KOPT-K1 (cell line): ENCODE measurements around the gene NCOA3.

ENCODE experiments used
- H3K27ac ChIP-seq: fragments of 200-600 bp; sonication (generic); 2 replicates; pipeline ENCODE4 v1.5.1; 2016; ENCODE audit warnings: antibody characterized with exemption, mild to moderate bottlenecking, low read depth, low read length; ENCODE audit not compliant: poor library complexity, severe bottlenecking
- H3K36me3 ChIP-seq: fragments of 200-600 bp; sonication (generic); 2 replicates; pipeline ENCODE4 v1.5.1; 2017; ENCODE audit warnings: antibody characterized with exemption, mild to moderate bottlenecking, low read length, moderate library complexity; ENCODE audit not compliant: insufficient read depth
- H3K9me3 ChIP-seq: fragments of 200-600 bp; sonication (generic); 2 replicates; pipeline ENCODE4 v1.5.1; 2017; ENCODE audit warnings: antibody characterized with exemption, low read length, mild to moderate bottlenecking; ENCODE audit not compliant: insufficient read depth, poor library complexity, severe bottlenecking

Gene NCOA3

DNA sequence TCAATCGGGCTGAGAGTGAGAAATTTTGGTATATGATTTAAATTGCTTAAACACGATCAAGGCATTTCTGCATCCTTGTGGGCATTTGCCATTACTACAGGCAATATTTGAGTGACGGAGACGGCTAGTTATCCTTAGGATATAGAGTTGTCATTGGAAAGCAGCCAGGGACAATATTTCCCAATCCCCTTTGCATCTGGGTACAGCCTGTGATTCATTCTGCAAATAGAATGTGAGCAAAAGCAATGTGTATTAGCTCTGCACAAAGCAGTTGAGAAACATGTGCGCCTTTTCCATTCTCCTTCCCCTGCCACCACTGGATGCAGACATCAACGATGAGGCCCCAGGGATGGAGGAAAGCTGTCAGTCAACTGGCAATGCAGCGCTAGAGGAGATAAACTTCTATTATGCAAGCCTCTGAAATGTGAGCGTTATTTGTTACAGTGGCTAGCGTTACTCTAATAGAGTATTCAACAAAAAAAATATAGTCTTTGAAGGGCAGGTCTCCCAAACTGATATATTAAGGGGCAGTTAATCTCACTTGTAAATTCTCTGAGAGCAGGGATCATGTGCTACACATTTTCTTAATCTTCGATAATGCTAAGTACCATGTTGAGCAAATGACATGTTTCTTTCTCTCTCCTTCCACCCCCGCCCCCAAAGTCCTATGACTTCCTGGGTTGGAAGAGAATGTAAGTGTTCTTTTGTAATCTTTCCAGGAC, 37.1 kb upstream of the NCOA3 start:
- Histone ChIP-seq H3K9me3 (no peaks in the 10 kb centered on the region), H3K36me3 (no peaks in the 10 kb centered on the region), H3K27ac (no peak overlapping the region)

DNA sequence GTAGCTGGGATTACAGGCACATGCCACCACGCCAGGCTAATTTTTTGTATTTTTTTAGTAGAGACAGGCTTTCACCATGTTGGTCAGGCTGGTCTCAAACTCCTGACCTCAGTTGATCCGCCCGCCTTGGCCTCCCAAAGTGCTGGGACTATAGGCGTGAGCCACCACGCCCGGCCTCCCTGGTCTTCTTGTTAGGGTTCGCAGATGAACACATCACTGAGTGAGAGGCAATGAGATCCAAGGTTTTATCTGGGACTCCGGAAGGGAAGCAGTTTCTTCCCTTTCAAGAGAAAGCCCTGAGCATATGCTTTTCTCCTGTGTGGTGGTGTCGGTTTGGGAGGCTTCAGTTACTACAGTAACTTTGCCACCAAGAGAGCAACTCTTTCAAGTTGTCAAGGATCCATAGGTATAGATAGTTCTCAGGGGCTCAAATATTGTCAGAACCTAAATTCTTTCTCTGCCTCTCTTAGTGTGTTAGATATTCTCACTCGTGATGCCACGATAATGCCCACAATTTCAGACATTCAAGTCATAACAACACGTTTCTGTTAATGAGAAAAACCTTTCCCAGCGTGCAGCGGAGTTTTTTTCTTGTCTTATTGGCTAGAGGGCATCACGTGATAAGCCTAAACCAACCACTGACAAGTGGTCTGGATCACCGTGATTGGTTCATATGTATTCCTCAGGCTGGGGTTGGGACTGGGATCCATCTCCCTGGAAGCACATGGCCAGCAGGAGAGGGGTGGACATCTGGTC, 36.2 kb upstream of the NCOA3 start:
- Histone ChIP-seq H3K9me3 (no peaks in the 10 kb centered on the region), H3K36me3 (no peaks in the 10 kb centered on the region), H3K27ac (no peak overlapping the region)

DNA sequence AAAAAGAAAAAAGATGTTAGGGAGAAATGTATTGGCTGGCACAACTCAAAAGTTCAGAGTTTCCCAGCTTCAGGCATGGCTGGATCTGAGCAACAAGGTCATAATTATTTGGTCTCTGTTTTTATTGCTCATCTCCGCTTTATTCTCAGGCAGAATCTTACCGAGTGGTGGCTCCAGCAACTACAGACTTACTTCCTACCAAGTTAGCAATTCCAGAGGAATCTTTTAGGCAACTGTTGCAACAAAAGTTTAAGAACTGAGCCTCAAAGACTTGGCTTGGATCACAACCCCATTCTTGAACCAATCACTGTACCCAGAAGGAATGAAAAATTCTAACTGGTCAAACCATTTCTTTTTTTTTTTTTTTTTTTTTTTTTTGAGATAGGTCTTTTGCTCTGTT, 35.5 kb upstream of the NCOA3 start:
- no peak overlapping the region for H3K27ac ChIP-seq
- H3K36me3 ChIP-seq, result no peaks in the 10 kb centered on the region
- no peaks in the 10 kb centered on the region for H3K9me3 ChIP-seq

DNA sequence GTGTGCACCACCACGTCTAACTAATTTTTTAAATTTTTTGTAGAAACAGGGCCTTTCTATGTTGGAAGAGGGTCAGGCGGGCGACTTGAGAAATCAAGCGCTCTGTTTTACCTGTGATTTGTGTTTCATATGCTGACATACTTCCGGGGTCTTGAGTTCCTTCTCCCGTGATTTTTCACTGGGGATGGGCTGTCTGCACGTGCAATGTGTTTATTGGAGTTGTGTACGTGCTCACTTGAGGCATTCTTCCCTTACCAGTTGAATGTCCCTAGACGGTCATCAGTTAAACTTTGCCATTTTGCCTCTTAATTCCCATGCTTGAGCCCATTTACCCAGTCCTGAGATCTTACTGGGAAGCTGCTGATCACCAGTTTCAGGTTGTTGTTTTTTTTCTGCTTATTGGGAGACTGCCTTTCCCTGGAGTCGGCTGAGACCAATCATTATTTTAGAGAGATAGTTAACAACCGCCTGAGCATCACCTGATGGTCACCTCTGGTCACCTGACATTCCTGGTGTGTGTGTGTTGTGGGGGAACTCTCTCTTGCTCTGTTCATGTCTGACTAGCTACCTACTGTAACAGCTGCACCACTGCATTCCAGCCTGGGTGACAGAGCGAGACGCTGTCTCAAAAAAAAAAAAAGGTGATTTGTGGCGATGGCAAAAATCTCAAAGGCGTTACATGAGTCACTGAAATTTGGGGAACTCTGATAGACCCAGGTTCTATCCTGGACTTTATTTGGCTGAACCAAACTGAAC, 34.8 kb upstream of the NCOA3 start:
- Histone ChIP-seq H3K27ac (no peak overlapping the region), H3K9me3 (no peaks in the 10 kb centered on the region), H3K36me3 (no peaks in the 10 kb centered on the region)

DNA sequence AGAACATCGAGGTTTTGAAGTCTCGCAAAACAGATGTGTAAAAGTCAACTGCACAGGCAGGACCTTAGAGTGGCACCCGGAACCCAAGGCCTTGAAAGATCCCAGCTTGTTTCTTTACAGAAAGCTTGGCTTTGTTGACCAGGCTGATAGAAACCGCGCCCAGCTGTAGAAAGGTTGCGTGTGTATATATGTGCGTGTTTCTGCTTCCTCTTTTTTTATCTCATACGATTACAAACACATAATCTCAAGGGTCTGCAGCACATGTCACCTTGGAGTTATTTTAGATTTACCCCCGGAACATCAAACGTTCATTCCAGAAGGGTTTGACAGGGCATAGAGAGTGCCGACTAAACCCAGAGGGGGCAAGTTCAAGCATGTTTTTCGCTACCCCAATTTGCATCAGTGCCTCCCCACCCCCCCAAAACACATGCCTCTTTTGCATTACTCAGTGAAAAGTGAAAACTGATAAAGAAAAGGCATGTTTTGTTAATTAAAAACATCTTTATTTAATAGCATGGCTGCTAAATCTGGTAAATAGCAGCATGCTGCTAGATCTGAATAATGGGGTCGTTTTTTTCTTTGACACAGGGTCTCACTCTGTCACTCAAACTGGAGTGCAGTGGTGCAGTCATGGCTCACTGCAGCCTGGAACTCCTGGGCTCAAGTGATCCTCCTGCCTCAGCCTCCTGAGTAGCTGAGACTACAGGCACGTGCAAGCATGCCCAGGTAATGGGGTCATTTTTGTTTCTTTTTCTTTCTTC, 33.2 kb upstream of the NCOA3 start:
- Histone ChIP-seq H3K27ac (no peak overlapping the region), H3K9me3 (no peaks in the 10 kb centered on the region), H3K36me3 (no peaks in the 10 kb centered on the region)

DNA sequence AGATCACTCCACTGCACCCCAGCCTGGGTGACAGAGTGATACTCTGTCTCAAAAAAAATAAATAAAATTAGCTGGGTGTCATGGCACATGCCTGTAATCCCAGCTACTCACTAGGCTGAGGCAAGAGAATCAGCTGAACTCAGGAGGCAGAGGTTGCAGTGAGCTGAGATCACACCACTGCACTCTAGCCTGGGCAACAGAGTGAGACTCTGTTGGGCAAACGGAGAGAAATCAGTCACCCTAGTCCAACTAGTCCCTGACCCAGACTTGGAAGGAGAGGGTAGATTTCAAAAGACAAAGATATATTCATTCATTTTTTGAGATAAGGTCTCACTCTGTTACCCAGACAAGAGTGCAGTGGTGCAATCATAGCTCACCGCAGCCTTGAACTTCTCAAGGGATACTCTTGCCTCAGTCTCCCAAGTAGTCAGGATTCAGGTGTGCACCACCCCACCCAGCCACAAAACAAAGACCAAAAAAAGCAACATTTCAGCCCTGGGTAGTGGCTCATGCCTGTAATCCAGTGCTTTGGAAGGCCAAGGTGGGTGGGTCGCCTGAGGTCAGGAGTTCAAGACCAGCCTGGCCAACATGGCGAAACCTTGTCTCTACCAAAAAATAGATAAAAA, 26.2 kb upstream of the NCOA3 start:
- Histone ChIP-seq H3K36me3 (no peaks in the 10 kb centered on the region), H3K9me3 (no peaks in the 10 kb centered on the region), H3K27ac (no peak overlapping the region)

DNA sequence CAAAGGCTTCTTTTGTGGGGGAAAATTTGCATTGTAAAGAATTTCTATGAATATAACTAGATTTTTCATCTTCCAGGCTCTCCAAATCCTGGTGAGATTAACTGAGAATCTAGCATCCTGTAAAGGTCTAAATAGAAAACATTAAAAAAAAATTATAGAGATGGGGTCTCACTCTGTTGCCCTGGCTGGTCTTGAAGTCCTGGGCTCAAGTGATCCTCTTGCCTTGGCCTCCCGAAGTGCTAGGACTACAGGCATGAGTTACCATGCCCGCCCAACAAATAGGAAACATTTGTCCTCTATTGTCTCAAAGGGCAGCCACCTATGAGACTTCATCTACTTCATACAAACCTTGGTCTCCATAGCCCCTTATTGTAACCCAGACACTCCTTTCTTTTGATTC, 25.2 kb upstream of the NCOA3 start:
- Histone ChIP-seq H3K27ac (no peak overlapping the region), H3K9me3 (no peaks in the 10 kb centered on the region), H3K36me3 (no peaks in the 10 kb centered on the region)

DNA sequence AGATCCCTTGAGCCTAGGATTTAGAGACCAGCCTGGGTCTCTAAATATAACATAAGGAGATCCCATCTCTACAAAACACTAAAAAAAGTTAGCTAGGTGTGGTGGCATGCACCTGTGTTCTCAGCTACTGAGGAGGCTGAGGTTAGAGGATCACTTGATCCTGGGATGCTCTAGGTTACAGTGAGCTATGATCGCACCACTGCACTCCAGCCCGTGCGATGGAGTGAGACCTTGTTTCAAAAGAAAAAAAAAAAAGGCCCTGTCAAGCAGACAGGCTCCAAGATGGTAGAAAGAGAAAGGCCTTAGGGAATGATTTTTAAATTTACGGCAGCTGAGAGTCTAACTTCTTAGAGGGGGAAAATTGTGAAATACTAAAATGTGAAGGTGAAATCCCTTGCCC, 22.6 kb upstream of the NCOA3 start:
- H3K36me3 ChIP-seq, result no peaks in the 10 kb centered on the region
- H3K9me3 ChIP-seq, result no peaks in the 10 kb centered on the region
- no peak overlapping the region for H3K27ac ChIP-seq

DNA sequence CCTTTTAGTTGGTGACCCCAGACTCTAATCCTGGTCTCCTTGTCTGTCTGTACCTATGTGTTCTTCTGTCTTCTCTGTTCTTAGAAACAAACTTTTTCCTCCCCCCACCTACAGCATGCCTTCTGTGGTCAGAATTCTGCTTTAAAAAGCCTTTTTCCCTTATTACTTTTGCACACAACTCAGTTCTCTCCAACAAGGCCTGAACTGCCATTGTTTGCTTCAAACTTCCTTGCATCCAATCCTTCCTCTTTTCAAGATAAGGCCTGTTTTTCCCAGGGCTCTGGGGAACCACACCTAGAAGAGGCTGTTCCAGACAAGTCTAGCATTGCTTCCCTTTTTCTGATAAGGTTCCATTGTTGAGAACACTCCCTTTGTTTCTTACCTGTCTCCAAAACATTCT, 22.2 kb upstream of the NCOA3 start:
- H3K36me3 ChIP-seq, result no peaks in the 10 kb centered on the region
- no peaks in the 10 kb centered on the region for H3K9me3 ChIP-seq
- no peak overlapping the region for H3K27ac ChIP-seq

DNA sequence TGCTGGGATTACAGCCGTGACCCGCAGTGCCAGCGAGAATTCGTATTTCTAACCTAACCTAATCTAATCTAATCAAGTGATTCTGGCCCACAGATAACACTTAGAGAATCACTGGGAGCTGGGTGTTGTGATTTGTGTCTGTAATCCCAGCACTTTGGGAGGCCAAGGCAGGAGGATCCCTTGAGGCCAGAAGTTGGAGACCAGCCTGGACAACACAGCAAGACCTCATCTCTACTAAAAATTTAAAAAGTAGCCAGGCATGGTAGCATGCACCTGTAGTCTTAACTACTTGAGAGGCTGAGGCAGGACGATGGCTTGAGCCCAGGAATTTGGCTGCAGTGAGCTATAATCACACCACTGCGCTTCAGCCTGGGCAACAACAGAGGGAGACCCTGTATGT, 21.4 kb upstream of the NCOA3 start:
- Histone ChIP-seq H3K9me3 (no peaks in the 10 kb centered on the region), H3K27ac (no peak overlapping the region), H3K36me3 (no peaks in the 10 kb centered on the region)

DNA sequence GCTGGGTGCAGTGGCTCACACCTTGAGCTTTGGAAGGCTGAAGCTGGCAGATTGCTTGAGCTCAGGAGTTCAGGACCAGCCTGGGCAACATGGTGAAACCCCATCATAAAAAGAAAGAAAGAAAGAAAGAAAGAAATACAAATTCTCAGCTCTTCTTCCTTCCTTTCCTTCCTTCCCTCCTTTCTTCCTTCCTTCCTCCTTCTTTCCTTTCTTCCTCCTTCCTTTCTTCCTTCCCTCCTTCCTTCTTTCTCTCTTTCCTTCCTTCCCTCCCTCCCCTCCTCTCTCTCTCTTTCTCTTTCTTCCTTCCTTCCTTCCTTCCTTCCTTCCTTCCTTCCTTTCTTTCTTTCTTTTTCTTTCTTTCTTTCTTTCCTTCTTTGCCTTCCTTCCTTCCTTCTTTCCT, 21.0 kb upstream of the NCOA3 start:
- Histone ChIP-seq H3K27ac (no peak overlapping the region), H3K36me3 (no peaks in the 10 kb centered on the region), H3K9me3 (no peaks in the 10 kb centered on the region)

DNA sequence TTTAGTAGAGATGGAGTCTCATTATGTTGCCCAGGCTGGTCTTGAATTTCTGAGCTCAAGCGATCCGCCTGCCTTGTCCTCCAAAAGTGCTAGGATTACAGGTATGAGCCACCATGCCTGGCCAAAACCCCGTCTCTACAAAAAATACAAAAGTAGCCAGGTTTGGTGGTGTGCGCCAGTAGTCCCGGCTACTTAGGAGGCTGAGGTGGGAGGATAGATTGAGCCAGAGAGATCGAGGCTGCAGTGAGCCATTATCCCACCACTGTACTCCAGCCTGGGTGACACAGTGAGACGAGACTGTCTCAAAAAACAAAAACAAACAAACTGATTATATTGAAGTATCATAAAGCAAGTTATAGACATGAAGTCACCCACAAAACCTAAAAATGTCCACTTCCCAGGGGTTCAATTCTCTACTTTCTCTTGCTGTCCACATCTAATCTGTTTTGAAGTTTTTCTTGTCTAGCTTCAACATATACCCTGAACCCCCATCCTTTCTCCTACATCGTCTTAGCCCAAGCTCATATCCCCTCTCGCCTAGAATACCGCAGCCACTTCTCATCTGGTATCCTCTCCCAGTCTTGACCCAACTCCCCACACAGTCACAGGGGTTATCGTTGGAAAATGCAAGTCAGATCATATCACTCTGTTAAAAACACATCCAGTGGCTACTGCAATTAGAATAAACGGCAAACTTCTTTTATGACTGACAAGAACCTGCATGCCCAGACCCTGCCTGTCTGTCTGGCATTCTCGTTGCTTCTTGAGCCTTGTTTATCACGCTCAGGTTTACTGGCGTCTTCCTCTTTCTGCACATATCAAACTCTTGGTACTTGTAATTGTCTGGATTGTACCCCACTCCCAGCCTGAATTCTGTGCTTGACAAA, 20.1 kb upstream of the NCOA3 start:
- Histone ChIP-seq H3K27ac (no peak overlapping the region), H3K9me3 (no peaks in the 10 kb centered on the region), H3K36me3 (no peaks in the 10 kb centered on the region)

DNA sequence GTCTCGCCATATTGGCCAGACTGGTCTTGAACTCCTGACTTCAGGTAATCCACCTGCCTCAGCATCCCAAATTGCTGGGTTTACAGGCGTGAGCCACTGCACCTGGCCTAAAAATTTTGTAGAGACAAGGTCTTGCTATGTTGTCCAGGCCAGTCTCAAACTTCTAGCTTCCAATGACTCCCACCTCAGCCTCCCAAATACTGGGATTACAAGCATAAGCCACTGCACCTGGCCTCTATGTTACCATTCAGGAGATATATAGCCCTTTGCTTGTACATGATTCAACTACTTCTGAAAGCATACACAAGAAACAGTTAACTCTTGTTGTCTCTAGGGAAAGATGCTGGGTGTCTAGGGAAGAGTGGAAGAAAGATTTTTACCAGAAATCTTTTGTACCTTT, 19.0 kb upstream of the NCOA3 start:
- no peaks in the 10 kb centered on the region for H3K36me3 ChIP-seq
- H3K9me3 ChIP-seq, result no peaks in the 10 kb centered on the region
- no peak overlapping the region for H3K27ac ChIP-seq

DNA sequence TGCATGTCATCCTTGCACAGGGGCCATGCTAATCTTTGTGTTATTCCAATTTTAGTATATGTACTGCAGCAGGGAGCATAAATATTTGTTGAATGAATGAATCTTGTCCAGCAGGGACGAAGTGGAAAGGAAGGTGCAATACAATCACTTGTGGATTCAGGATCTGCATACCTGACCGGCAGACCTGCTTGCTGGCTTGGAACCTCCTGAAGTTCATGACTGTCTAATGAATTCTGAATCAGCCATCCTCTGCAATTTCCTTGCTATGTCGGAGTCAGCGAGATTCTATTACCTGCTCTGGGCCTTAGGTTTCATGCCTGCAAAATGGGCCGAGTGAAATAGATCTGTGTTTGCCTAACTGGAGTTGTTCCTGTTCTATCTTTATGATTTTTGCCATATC, 17.4 kb upstream of the NCOA3 start:
- no peak overlapping the region for H3K27ac ChIP-seq
- no peaks in the 10 kb centered on the region for H3K36me3 ChIP-seq
- no peaks in the 10 kb centered on the region for H3K9me3 ChIP-seq
